ENCODE data around the gene STAC2. TPM values are rescaled to one million over a fixed set of nuclear protein-coding genes. Genes with fewer than 3 reads are reported as not detected.

Gene STAC2
- total and polyA plus RNA-seq, 2 of the 13 experiments (the other 11 are each of a cell fraction or from before 2014, with no cell fraction given) = not detected

DNA sequence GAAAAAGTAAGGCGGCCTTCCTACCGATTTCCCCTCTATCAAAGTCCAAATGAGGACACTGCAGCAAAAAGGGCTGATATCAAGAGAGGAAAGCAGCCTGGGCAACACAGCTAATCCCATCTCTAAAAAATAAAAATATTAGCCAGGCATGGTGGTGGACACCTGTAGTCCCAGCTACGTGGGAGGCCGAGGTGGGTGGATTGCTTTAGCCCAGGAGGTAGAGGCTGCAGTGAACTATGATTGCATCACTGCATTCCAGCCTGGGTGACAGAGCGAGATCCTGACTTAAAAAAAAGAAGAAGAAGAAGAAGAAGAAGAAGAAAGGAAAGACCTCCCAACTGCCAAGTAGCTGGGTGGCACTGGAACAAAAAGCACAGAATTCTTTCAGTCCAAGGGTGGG is 42.7 kb downstream of the STAC2 start:
- CTCF ChIA-PET (ENCODE audit: low intra/inter-chr PET ratio, low total read pairs) = no interaction called here

GRCh38 chr17:39181303-39181702 is 44.4 kb downstream of the STAC2 start:
- intact Hi-C loops (cut with micrococcal nuclease; ENCODE audit: unreplicated experiment) (no loop called here), in situ Hi-C loops (cut with HindIII; ENCODE audit: extremely low pct_ligation_motif_present, low pct_unique_long_range_greater_than_20kb) (no loop called here)
- DNase-seq (ENCODE audit: low spot score) (no peak), FAIRE-seq (no peak), ATAC-seq (no peak)
- H4K20me1 ChIP-seq (ENCODE audit: insufficient read depth, low read length) = no peaks in the 10 kb centered on the region
- no peak overlapping the region for H3K4me2 ChIP-seq (ENCODE audit: low read depth, low read length)
- CTCF ChIA-PET (ENCODE audit: low intra/inter-chr PET ratio, low total read pairs) = no interaction called here
- H3K4me3 ChIP-seq (replicated peaks in 1 of 3; ENCODE audit: insufficient read depth in 1 of 3, low read depth in 2 of 3, low read length in 3 of 3) = no peak overlapping the region
- no peaks in the 10 kb centered on the region for H3K79me2 ChIP-seq (ENCODE audit: insufficient read depth, low read length)
- POLR2A ChIA-PET = no interaction called here
- no peaks in the 10 kb centered on the region for H3K27me3 ChIP-seq (ENCODE audit: control insufficient read depth in 1 of 2, insufficient read depth in 2 of 2, low read length in 2 of 2)
- no peaks in the 10 kb centered on the region for H3K4me1 ChIP-seq (ENCODE audit: insufficient read depth, low read length)
- peaks cover 0 to 1% of the 10 kb centered on the region in 2 experiments; a peak in 1 of 5 replicates for H3K36me3 ChIP-seq (replicated peaks in 1 of 2; ENCODE audit: control insufficient read depth in 1 of 2, insufficient read depth in 2 of 2, low read length in 2 of 2)
- no TSS peak for BruUV-seq (replicated peaks)
- no peak overlapping the region for H3K9ac ChIP-seq (ENCODE audit: insufficient read depth, low read depth, low read length)
- no peak overlapping the region for H3K27ac ChIP-seq (ENCODE audit: extremely low read length, insufficient read depth, low read length)
- no peaks in the 10 kb centered on the region for H3K9me3 ChIP-seq (ENCODE audit: low read length)
- 91% methylated on average over 5 of the region's 5 CpGs for WGBS (ENCODE audit: low lambda C conversion rate)
- H2AFZ ChIP-seq (ENCODE audit: low read length) = no peak overlapping the region
- TF ChIP-seq ASH2L (IDR thresholded peaks at IDR 0.05; ENCODE audit: insufficient read length, low read depth, low read length) = no peak
- TF ChIP-seq THAP7 (CRISPR knock-in tag; IDR thresholded peaks at IDR 0.05) = no peak
- TF ChIP-seq HOXA3 (CRISPR knock-in tag; IDR thresholded peaks at IDR 0.05) = no peak
- TF ChIP-seq TFDP1 (CRISPR knock-in tag; IDR thresholded peaks at IDR 0.05; ENCODE audit: borderline replicate concordance) = no peak
- TF ChIP-seq HDAC2 (CRISPR knock-in tag; IDR thresholded peaks at IDR 0.05) = no peak
- TF ChIP-seq NFE2L2 (IDR thresholded peaks at IDR 0.05; ENCODE audit: low read length) = no peak
- no peak for TF ChIP-seq ZNF597 (CRISPR knock-in tag; IDR thresholded peaks at IDR 0.05)
- no peak for TF ChIP-seq ZKSCAN8 (CRISPR knock-in tag; IDR thresholded peaks at IDR 0.05; ENCODE audit: borderline replicate concordance)
- no peak for TF ChIP-seq ZBTB21 (CRISPR knock-in tag; IDR thresholded peaks at IDR 0.05)
- TF ChIP-seq HNF4A (CRISPR knock-in tag; IDR thresholded peaks at IDR 0.05) = no peak
- no peak for TF ChIP-seq CBX1 (IDR thresholded peaks at IDR 0.05; ENCODE audit: low read depth)

More for the DNA sequence above, 42.7 kb downstream of the STAC2 start:
- no peak for FAIRE-seq
- Histone ChIP-seq H4K20me1 (ENCODE audit: insufficient read depth, low read length) (no peaks in the 10 kb centered on the region), H3K4me3 (replicated peaks in 1 of 3; ENCODE audit: insufficient read depth in 1 of 3, low read depth in 2 of 3, low read length in 3 of 3) (no peak overlapping the region), H3K9ac (ENCODE audit: insufficient read depth, low read depth, low read length) (no peak overlapping the region), H3K4me2 (ENCODE audit: low read depth, low read length) (no peak overlapping the region), H3K9me3 (ENCODE audit: low read length) (no peaks in the 10 kb centered on the region), H3K36me3 (replicated peaks in 1 of 2; ENCODE audit: control insufficient read depth in 1 of 2, insufficient read depth in 2 of 2, low read length in 2 of 2) (peaks cover 0 to 2% of the 10 kb centered on the region in 2 experiments; a peak in 2 of 5 replicates), H2AFZ (ENCODE audit: low read length) (no peak overlapping the region), H3K27me3 (ENCODE audit: control insufficient read depth in 1 of 2, insufficient read depth in 2 of 2, low read length in 2 of 2) (no peaks in the 10 kb centered on the region), H3K27ac (ENCODE audit: extremely low read length, insufficient read depth, low read length) (no peak overlapping the region), H3K4me1 (ENCODE audit: insufficient read depth, low read length) (no peaks in the 10 kb centered on the region), H3K79me2 (ENCODE audit: insufficient read depth, low read length) (no peaks in the 10 kb centered on the region)
- intact Hi-C loops (cut with micrococcal nuclease; ENCODE audit: unreplicated experiment) (no loop called here), in situ Hi-C loops (cut with HindIII; ENCODE audit: extremely low pct_ligation_motif_present, low pct_unique_long_range_greater_than_20kb) (no loop called here)
- no peak for TF ChIP-seq ARNT2 (CRISPR knock-in tag; IDR thresholded peaks at IDR 0.05; ENCODE audit: low read depth)
- TF ChIP-seq ZNF552 (CRISPR knock-in tag; IDR thresholded peaks at IDR 0.05; ENCODE audit: borderline replicate concordance) = no peak
- TF ChIP-seq ATF7 (IDR thresholded peaks at IDR 0.05) = peak; percentile 43; the same call in 1 of the 2 replicates
- no peak for TF ChIP-seq ATF7 (CRISPR knock-in tag; IDR thresholded peaks at IDR 0.05)
- TF ChIP-seq, protein P1, sequence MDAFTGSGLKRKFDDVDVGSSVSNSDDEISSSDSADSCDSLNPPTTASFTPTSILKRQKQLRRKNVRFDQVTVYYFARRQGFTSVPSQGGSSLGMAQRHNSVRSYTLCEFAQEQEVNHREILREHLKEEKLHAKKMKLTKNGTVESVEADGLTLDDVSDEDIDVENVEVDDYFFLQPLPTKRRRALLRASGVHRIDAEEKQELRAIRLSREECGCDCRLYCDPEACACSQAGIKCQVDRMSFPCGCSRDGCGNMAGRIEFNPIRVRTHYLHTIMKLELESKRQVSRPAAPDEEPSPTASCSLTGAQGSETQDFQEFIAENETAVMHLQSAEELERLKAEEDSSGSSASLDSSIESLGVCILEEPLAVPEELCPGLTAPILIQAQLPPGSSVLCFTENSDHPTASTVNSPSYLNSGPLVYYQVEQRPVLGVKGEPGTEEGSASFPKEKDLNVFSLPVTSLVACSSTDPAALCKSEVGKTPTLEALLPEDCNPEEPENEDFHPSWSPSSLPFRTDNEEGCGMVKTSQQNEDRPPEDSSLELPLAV (CRISPR knock-in tag; conservative IDR thresholded peaks at IDR 0.05; ENCODE audit: low read depth) = no peak
- TF ChIP-seq CHCHD3 (CRISPR knock-in tag; IDR thresholded peaks at IDR 0.05) = no peak
- TF ChIP-seq NR2F2 (IDR thresholded peaks at IDR 0.05; ENCODE audit: borderline replicate concordance, low read depth) = no peak
- TF ChIP-seq CEBPB (IDR thresholded peaks at IDR 0.05; ENCODE audit: borderline replicate concordance, low read depth, low read length) = peak; percentile 41; the same call in 1 of the 2 replicates
- no peak for TF ChIP-seq ZNF10 (CRISPR knock-in tag; IDR thresholded peaks at IDR 0.05; ENCODE audit: borderline replicate concordance, low read depth)
- no peak for TF ChIP-seq BRD4 (CRISPR knock-in tag; IDR thresholded peaks at IDR 0.05)
- BruUV-seq (replicated peaks) = no TSS peak
- 94% methylated on average over 5 of the region's 5 CpGs for WGBS (ENCODE audit: low lambda C conversion rate)
- DNase-seq (ENCODE audit: low spot score) = no peak
- POLR2A ChIA-PET = interaction anchor here (0.8 kb wide), 1 partner anchor 17 kb away, joined by 4 read pairs; the partner anchor contains the start of gene RPL19
- no peak for ATAC-seq
